GM19438 (cell line): ENCODE results near the gene BEND5.

Source experiments
- ATAC-seq: cut with Tn5 transposase; IDR thresholded peaks from one replicate; pipeline ENCODE4 v1.9.1; 2021; ENCODE audit warnings: low read depth; ENCODE audit not compliant: unreplicated experiment

The BEND5 gene

GRCh38 chr1:48767975-48768510 is 8.6 kb downstream of the BEND5 start:
- no peak for ATAC-seq

- ATAC-seq: no peak
Observed at GRCh38 chr1:48765335-48765734, 11.4 kb downstream of the BEND5 start.

GRCh38 chr1:48761986-48762385 is 14.7 kb downstream of the BEND5 start:
- ATAC-seq: no peak

- no peak for ATAC-seq
Observed at GRCh38 chr1:48761411-48761810, 15.3 kb downstream of the BEND5 start.

GRCh38 chr1:48760857-48761256 is 15.8 kb downstream of the BEND5 start:
- ATAC-seq: no peak

GRCh38 chr1:48758976-48759375 is 17.7 kb downstream of the BEND5 start:
- no peak for ATAC-seq

- no peak for ATAC-seq
Observed at GRCh38 chr1:48757363-48757762, 19.3 kb downstream of the BEND5 start.

- no peak for ATAC-seq
Observed at GRCh38 chr1:48756683-48757316, 19.9 kb downstream of the BEND5 start.

- ATAC-seq: no peak
Observed at GRCh38 chr1:48753293-48753692, 23.4 kb downstream of the BEND5 start.

- ATAC-seq: no peak
Observed at GRCh38 chr1:48750109-48750508, 26.6 kb downstream of the BEND5 start.

- no peak for ATAC-seq
Observed at GRCh38 chr1:48749068-48749467, 27.6 kb downstream of the BEND5 start.

- no peak for ATAC-seq
Observed at GRCh38 chr1:48746906-48747305, 29.8 kb downstream of the BEND5 start.

- ATAC-seq: no peak
Observed at GRCh38 chr1:48744032-48744431, 32.7 kb downstream of the BEND5 start.

GRCh38 chr1:48743480-48743879 is 33.2 kb downstream of the BEND5 start:
- no peak for ATAC-seq

- ATAC-seq: no peak
Observed at GRCh38 chr1:48741380-48741779, 35.3 kb downstream of the BEND5 start.

- no peak for ATAC-seq
Observed at GRCh38 chr1:48740621-48741020, 36.1 kb downstream of the BEND5 start.

GRCh38 chr1:48739091-48739490 is 37.6 kb downstream of the BEND5 start:
- ATAC-seq: no peak

- ATAC-seq: no peak
Observed at GRCh38 chr1:48738356-48738755, 38.3 kb downstream of the BEND5 start.

- ATAC-seq: no peak
Observed at GRCh38 chr1:48735796-48736195, 40.9 kb downstream of the BEND5 start.

- ATAC-seq: peak; percentile 65
Observed at GRCh38 chr1:48730164-48730910, 46.4 kb downstream of the BEND5 start.

GRCh38 chr1:48728584-48728983 is 48.1 kb downstream of the BEND5 start:
- ATAC-seq: no peak
